Uterus (tissue), 4 donors: ENCODE results near the gene CHRNA4. TPM values are rescaled to one million over a fixed set of nuclear protein-coding genes. Genes with fewer than 3 reads are reported as not detected.

Experiments used
- DNase-seq, 2 donors: peaks; one replicate each; pipeline ENCODE4 v3.0.0-alpha.2; 2019 to 2020
- H3K27ac ChIP-seq, 2 donors: fragments of 200-600 bp; sonication (generic); 1 replicate in 1 of 2; 2 replicates in 1 of 2; pipeline ENCODE4 v1.5.1; 2016 to 2018
- H3K27me3 ChIP-seq, 2 donors: fragments of 200-600 bp; sonication (generic); one replicate each; pipeline ENCODE4 v1.5.1; 2018 to 2019; ENCODE audit warnings: control low read depth in 1 of 2
- H3K36me3 ChIP-seq, 2 donors: fragments of 200-600 bp; sonication (generic); one replicate each; pipeline ENCODE4 v1.5.1; 2019; ENCODE audit warnings: control low read depth in 1 of 2
- H3K4me1 ChIP-seq, 2 donors: fragments of 200-600 bp; sonication (generic); one replicate each; pipeline ENCODE4 v1.5.1; 2018 to 2019; ENCODE audit warnings: control low read depth in 1 of 2
- H3K4me3 ChIP-seq, 2 donors: fragments of 200-600 bp; sonication (generic); 1 replicate in 1 of 2; 2 replicates in 1 of 2; pipeline ENCODE4 v1.5.1; 2018 to 2019; ENCODE audit warnings: mild to moderate bottlenecking in 1 of 2
- H3K9me3 ChIP-seq, 2 donors: fragments of 200-600 bp; sonication (generic); one replicate each; pipeline ENCODE4 v1.5.1; 2019; ENCODE audit warnings: control low read depth in 1 of 2
- CTCF ChIP-seq, 4 experiments: fragments of 200-600 bp in 2 of 4; fragments of 450-650 bp in 2 of 4; sonication (generic) in 2 of 4; IDR thresholded peaks; one replicate each; pipeline ENCODE4 v1.5.1; 2016 to 2019; ENCODE audit warnings: antibody characterized with exemption in 4 of 4, mild to moderate bottlenecking in 2 of 4, moderate library complexity in 1 of 4
- POLR2A ChIP-seq, 2 donors: fragments of 450-650 bp; IDR thresholded peaks; one replicate each; pipeline ENCODE4 v1.6.1; 2016; ENCODE audit warnings: antibody characterized with exemption in 2 of 2, mild to moderate bottlenecking in 1 of 2, moderate library complexity in 1 of 2
- intact Hi-C: fragments of 100-400 bp; cut with DNase I; formaldehyde crosslinking; loops from one replicate; pipeline ENCODE4 v1.15.1; 2023; ENCODE audit warnings: low total_unique reads
- total RNA-seq, 4 donors: library from RNA; depleted of rRNA in 3 of 4; stranded (reverse); fragments of >200 nt in 3 of 4; gene quantifications; one replicate each; pipeline versions ENCODE4 v1.1.0 to v1.2.4, GENCODE V29; 2014 to 2023
- donor health status: DM: yes; HTN: yes; CAD: no.

CHRNA4 gene
- total RNA-seq, 4 donors from 2014 or later = 0.21 to 1.5 TPM; not detected in 2

- no peak for DNase-seq
- TF ChIP-seq CTCF (IDR thresholded peaks at IDR 0.05) (no peak), POLR2A (IDR thresholded peaks at IDR 0.05) (no peak)
- H3K4me3 ChIP-seq = no peak overlapping the region
- H3K27ac ChIP-seq = no peak overlapping the region
- intact Hi-C loops = no loop called here
- H3K9me3 ChIP-seq = no peaks in the 10 kb centered on the region
- no peaks in the 10 kb centered on the region for H3K36me3 ChIP-seq
- H3K27me3 ChIP-seq = no peaks in the 10 kb centered on the region
- H3K4me1 ChIP-seq = no peaks in the 10 kb centered on the region
Measured at GRCh38 chr20:63404129-63405085, 43.3 kb upstream of the CHRNA4 start.

GRCh38 chr20:63403403-63404105 lies 42.4 kb upstream of the CHRNA4 start:
- no peaks in the 10 kb centered on the region for H3K27me3 ChIP-seq
- no peak overlapping the region for H3K27ac ChIP-seq
- no peaks in the 10 kb centered on the region for H3K4me1 ChIP-seq
- DNase-seq = no peak
- H3K36me3 ChIP-seq = no peaks in the 10 kb centered on the region
- TF ChIP-seq CTCF (IDR thresholded peaks at IDR 0.05) = no peak
- TF ChIP-seq POLR2A (IDR thresholded peaks at IDR 0.05) = no peak
- no peak overlapping the region for H3K4me3 ChIP-seq
- H3K9me3 ChIP-seq = no peaks in the 10 kb centered on the region
- intact Hi-C loops = no loop called here

GRCh38 chr20:63402860-63403220 lies 41.7 kb upstream of the CHRNA4 start:
- no peaks in the 10 kb centered on the region for H3K4me1 ChIP-seq
- no peak overlapping the region for H3K4me3 ChIP-seq
- H3K36me3 ChIP-seq = no peaks in the 10 kb centered on the region
- H3K27me3 ChIP-seq = no peaks in the 10 kb centered on the region
- no peak overlapping the region for H3K27ac ChIP-seq
- intact Hi-C loops = no loop called here
- H3K9me3 ChIP-seq = no peaks in the 10 kb centered on the region
- TF ChIP-seq POLR2A (IDR thresholded peaks at IDR 0.05) = no peak
- no peak for TF ChIP-seq CTCF (IDR thresholded peaks at IDR 0.05)
- DNase-seq = no peak

GRCh38 chr20:63402181-63402859 lies 41.2 kb upstream of the CHRNA4 start:
- Histone ChIP-seq H3K4me1 (no peaks in the 10 kb centered on the region), H3K36me3 (no peaks in the 10 kb centered on the region), H3K27me3 (no peaks in the 10 kb centered on the region), H3K27ac (no peak overlapping the region), H3K9me3 (no peaks in the 10 kb centered on the region), H3K4me3 (no peak overlapping the region)
- intact Hi-C loops = no loop called here
- TF ChIP-seq POLR2A (IDR thresholded peaks at IDR 0.05) (no peak), CTCF (IDR thresholded peaks at IDR 0.05) (no peak)
- DNase-seq = no peak
